ENCODE data around the gene MAP1LC3B2. TPM values are rescaled to one million over a fixed set of nuclear protein-coding genes. Genes with fewer than 3 reads are reported as not detected.

MAP1LC3B2 gene
- total RNA-seq (0.71 TPM), polyA plus RNA-seq (ENCODE audit: insufficient read depth in 1 of 8, insufficient read length in 8 of 8, low replicate concordance in 1 of 8) (1 to 10 TPM; 4.0 to 9.2 (median 5.4) TPM)
- long read RNA-seq, donor 1: 0 reads
- long read RNA-seq, donor 2: 0 reads
- long read RNA-seq, donor 3: 0 reads
- long read RNA-seq, donor 4: 0 reads
- long read RNA-seq, donor 5: 0 reads
- long read RNA-seq, donor 6: 0 reads
- long read RNA-seq, donor 7: 0 reads
- long read RNA-seq, donor 8: 0 reads
- long read RNA-seq, donor 9: 0 reads
- long read RNA-seq, donor 10: 0 reads
- long read RNA-seq, donor 11: 0 reads

- no peaks in the 10 kb centered on the region for H3K27me3 ChIP-seq (ENCODE audit: control insufficient read depth, insufficient read depth, low read length)
- H3K4me3 ChIP-seq (ENCODE audit: low read length): no peak within 1 kb of the TSS
- peaks cover 28% of the 10 kb centered on the region for H3K4me1 ChIP-seq (ENCODE audit: control insufficient read depth, insufficient read depth, low read length)
- DNase-seq: peak; percentile 92
- peaks cover 6% of the 10 kb centered on the region for H3K9me3 ChIP-seq (replicated peaks; ENCODE audit: control insufficient read depth, low read depth, low read length)
- peak within 1 kb of the TSS; percentile 90 for H3K27ac ChIP-seq (ENCODE audit: low read length)
- no peaks in the 10 kb centered on the region for H3K36me3 ChIP-seq (ENCODE audit: control insufficient read depth, insufficient read depth, low read length)
- 35% methylated on average over 9 of the region's 19 CpGs for WGBS (ENCODE audit: insufficient coverage)
Observed at GRCh38 chr12:116559162-116559935, at the start of gene MAP1LC3B2. Gene MAP1LC3B2, plus strand, starts transcription at chr12:116559381. Its CDS starts 16,562 bp downstream, at chr12:116575943.

DNA sequence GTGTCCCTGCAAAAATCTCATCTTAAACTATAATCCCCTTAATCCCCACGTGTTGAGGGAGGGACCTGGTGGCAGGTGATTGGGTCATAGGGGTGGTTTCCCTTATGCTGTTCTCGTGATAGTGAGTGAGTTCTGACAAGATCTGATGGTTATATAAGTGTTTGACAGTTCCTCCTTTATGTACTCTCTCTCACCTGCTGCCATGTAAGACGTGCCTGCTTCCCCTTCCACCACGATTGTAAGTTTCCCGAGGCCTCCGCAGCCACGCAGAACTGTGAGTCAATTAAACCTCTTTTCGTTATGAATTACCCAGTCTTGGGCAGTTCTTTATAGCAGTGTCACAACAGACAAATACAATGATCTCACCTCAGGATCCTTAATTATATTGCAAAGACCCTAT lies 45.2 kb upstream of the MAP1LC3B2 start:
- no peaks in the 10 kb centered on the region for H3K9me3 ChIP-seq (replicated peaks; ENCODE audit: control insufficient read depth, low read depth, low read length)

GRCh38 chr12:116515684-116516083 lies 43.5 kb upstream of the MAP1LC3B2 start:
- no peak overlapping the region for H3K4me3 ChIP-seq (ENCODE audit: low read length)
- no peaks in the 10 kb centered on the region for H3K36me3 ChIP-seq (ENCODE audit: control insufficient read depth, insufficient read depth, low read length)
- peaks cover 2% of the 10 kb centered on the region for H3K4me1 ChIP-seq (ENCODE audit: control insufficient read depth, insufficient read depth, low read length)
- peak; percentile 68 for DNase-seq
- WGBS (ENCODE audit: insufficient coverage): 59% methylated on average over 2 of the region's 4 CpGs
- no peak overlapping the region for H3K27ac ChIP-seq (ENCODE audit: low read length)
- H3K27me3 ChIP-seq (ENCODE audit: control insufficient read depth, insufficient read depth, low read length): no peaks in the 10 kb centered on the region
- no peaks in the 10 kb centered on the region for H3K9me3 ChIP-seq (replicated peaks; ENCODE audit: control insufficient read depth, low read depth, low read length)

More for the DNA sequence above, 45.2 kb upstream of the MAP1LC3B2 start:
- WGBS (ENCODE audit: insufficient coverage): 79% methylated on average over 5 of the region's 8 CpGs
- Histone ChIP-seq H3K27me3 (ENCODE audit: control insufficient read depth, insufficient read depth, low read length) (no peaks in the 10 kb centered on the region), H3K36me3 (ENCODE audit: control insufficient read depth, insufficient read depth, low read length) (no peaks in the 10 kb centered on the region), H3K4me1 (ENCODE audit: control insufficient read depth, insufficient read depth, low read length) (peaks cover 3% of the 10 kb centered on the region), H3K4me3 (ENCODE audit: low read length) (no peak overlapping the region), H3K27ac (ENCODE audit: low read length) (no peak overlapping the region)
- DNase-seq: no peak

DNA sequence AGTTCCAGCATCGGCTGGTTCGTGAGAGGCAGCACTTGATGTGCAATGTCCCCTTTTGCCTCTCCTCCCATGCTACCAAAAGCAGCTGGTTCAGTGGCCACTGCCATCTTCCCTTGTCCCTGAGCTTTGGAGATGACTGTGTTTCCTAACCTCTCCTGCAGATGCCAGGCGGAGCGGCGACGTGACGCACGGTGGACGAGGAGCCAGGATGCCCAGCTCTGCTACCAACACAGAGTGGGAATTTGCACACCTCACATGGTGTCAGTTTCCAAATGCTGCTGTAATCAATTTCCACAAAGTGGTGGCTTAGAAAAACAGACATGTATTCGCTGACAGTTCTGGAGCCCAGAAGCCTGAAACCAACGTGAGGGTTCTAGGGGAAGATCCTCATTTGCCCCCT lies 42.5 kb upstream of the MAP1LC3B2 start:
- DNase-seq: no peak
- no peaks in the 10 kb centered on the region for H3K36me3 ChIP-seq (ENCODE audit: control insufficient read depth, insufficient read depth, low read length)
- no peaks in the 10 kb centered on the region for H3K9me3 ChIP-seq (replicated peaks; ENCODE audit: control insufficient read depth, low read depth, low read length)
- H3K27me3 ChIP-seq (ENCODE audit: control insufficient read depth, insufficient read depth, low read length): peaks cover 2% of the 10 kb centered on the region
- 93% methylated on average over 11 of the region's 11 CpGs for WGBS (ENCODE audit: insufficient coverage)
- peaks cover 7% of the 10 kb centered on the region for H3K4me1 ChIP-seq (ENCODE audit: control insufficient read depth, insufficient read depth, low read length)
- H3K4me3 ChIP-seq (ENCODE audit: low read length): no peak overlapping the region
- H3K27ac ChIP-seq (ENCODE audit: low read length): no peak overlapping the region

DNA sequence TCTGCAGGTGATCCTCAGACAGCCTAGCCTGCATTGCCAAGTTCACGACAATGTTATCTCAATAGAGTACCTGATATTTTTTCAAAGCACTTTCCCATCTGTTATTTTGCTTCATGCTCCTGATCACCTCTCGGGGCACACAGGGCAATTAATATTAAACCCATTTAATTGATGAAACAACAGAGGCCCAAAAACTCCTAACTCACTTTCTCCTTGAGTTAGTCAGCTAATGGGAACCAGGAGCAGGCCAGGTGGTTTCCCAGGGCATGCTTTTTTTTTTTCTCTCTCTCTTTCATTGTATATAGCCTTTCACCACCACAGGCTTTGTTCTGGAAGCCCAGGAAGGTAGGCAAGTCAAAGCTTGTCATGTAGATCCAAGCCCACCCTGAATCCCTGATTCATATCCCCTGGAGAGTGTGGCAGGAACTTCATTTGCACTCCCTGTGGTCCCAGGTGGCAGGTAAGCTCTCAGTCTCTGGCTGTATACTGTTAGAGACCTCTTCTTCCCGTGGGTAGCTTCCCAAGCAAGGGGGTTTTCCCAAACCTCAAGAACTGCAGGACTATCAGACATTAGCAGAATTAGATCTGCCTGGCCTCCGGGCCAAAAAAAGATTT lies 41.6 kb upstream of the MAP1LC3B2 start:
- H3K36me3 ChIP-seq (ENCODE audit: control insufficient read depth, insufficient read depth, low read length): no peaks in the 10 kb centered on the region
- H3K27ac ChIP-seq (ENCODE audit: low read length): no peak overlapping the region
- WGBS (ENCODE audit: insufficient coverage): 63% methylated on average over 4 of the region's 4 CpGs
- H3K4me1 ChIP-seq (ENCODE audit: control insufficient read depth, insufficient read depth, low read length): peaks cover 7% of the 10 kb centered on the region
- H3K9me3 ChIP-seq (replicated peaks; ENCODE audit: control insufficient read depth, low read depth, low read length): no peaks in the 10 kb centered on the region
- no peak overlapping the region for H3K4me3 ChIP-seq (ENCODE audit: low read length)
- no peak for DNase-seq
- peaks cover 2% of the 10 kb centered on the region for H3K27me3 ChIP-seq (ENCODE audit: control insufficient read depth, insufficient read depth, low read length)

- WGBS (ENCODE audit: insufficient coverage): 76% methylated on average over 8 of the region's 9 CpGs
- Histone ChIP-seq H3K27ac (ENCODE audit: low read length) (no peak overlapping the region), H3K36me3 (ENCODE audit: control insufficient read depth, insufficient read depth, low read length) (no peaks in the 10 kb centered on the region), H3K27me3 (ENCODE audit: control insufficient read depth, insufficient read depth, low read length) (peaks cover 2% of the 10 kb centered on the region), H3K4me3 (ENCODE audit: low read length) (no peak overlapping the region), H3K9me3 (replicated peaks; ENCODE audit: control insufficient read depth, low read depth, low read length) (no peaks in the 10 kb centered on the region), H3K4me1 (ENCODE audit: control insufficient read depth, insufficient read depth, low read length) (peaks cover 12% of the 10 kb centered on the region)
- DNase-seq: no peak
Observed at GRCh38 chr12:116520225-116520760, 38.9 kb upstream of the MAP1LC3B2 start.

DNA sequence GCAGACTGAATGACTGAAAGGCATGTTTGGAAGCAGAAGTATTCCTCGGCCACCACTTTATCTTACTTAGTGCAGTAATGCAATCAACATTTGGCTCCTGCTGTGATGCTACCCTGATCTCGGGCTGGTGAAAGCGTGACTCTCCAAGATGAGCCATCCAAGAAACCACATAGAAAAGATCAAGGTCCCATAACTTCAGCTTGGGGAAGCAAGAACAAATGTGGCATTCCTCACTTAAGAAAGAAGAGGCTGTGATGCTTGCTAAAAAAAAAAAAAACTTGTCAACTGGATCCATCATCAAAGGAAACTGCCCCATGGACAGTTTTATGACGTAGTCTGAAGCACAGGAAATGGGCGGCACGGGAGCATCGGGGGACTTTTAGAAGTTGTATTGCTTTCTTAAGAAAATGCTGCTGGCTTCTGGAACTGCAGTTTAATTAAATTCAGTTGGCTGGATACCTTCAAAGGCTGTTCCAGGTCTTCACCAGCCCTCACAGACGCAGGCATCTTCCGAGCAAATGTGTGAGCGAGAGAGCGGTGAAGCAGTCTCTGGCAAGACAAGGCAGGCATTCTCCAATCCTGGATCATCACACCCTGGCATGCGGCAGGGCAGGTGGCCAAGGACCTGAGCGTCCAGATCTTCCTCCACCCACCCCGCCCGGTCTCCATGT lies 38.2 kb upstream of the MAP1LC3B2 start:
- H3K27me3 ChIP-seq (ENCODE audit: control insufficient read depth, insufficient read depth, low read length): peaks cover 2% of the 10 kb centered on the region
- 30% methylated on average over 9 of the region's 15 CpGs for WGBS (ENCODE audit: insufficient coverage)
- no peak overlapping the region for H3K4me3 ChIP-seq (ENCODE audit: low read length)
- H3K9me3 ChIP-seq (replicated peaks; ENCODE audit: control insufficient read depth, low read depth, low read length): no peaks in the 10 kb centered on the region
- peaks cover 15% of the 10 kb centered on the region for H3K4me1 ChIP-seq (ENCODE audit: control insufficient read depth, insufficient read depth, low read length)
- no peaks in the 10 kb centered on the region for H3K36me3 ChIP-seq (ENCODE audit: control insufficient read depth, insufficient read depth, low read length)
- DNase-seq: no peak
- H3K27ac ChIP-seq (ENCODE audit: low read length): no peak overlapping the region

GRCh38 chr12:116524311-116524710 lies 34.9 kb upstream of the MAP1LC3B2 start:
- no peak overlapping the region for H3K4me3 ChIP-seq (ENCODE audit: low read length)
- no peaks in the 10 kb centered on the region for H3K9me3 ChIP-seq (replicated peaks; ENCODE audit: control insufficient read depth, low read depth, low read length)
- DNase-seq: no peak
- no peaks in the 10 kb centered on the region for H3K36me3 ChIP-seq (ENCODE audit: control insufficient read depth, insufficient read depth, low read length)
- peaks cover 19% of the 10 kb centered on the region for H3K4me1 ChIP-seq (ENCODE audit: control insufficient read depth, insufficient read depth, low read length)
- H3K27ac ChIP-seq (ENCODE audit: low read length): no peak overlapping the region
- H3K27me3 ChIP-seq (ENCODE audit: control insufficient read depth, insufficient read depth, low read length): peaks cover 2% of the 10 kb centered on the region
- WGBS (ENCODE audit: insufficient coverage): 79% methylated on average over 10 of the region's 10 CpGs

GRCh38 chr12:116524964-116525379 lies 34.2 kb upstream of the MAP1LC3B2 start:
- Histone ChIP-seq H3K4me1 (ENCODE audit: control insufficient read depth, insufficient read depth, low read length) (peaks cover 19% of the 10 kb centered on the region), H3K36me3 (ENCODE audit: control insufficient read depth, insufficient read depth, low read length) (no peaks in the 10 kb centered on the region), H3K27me3 (ENCODE audit: control insufficient read depth, insufficient read depth, low read length) (peaks cover 2% of the 10 kb centered on the region), H3K9me3 (replicated peaks; ENCODE audit: control insufficient read depth, low read depth, low read length) (no peaks in the 10 kb centered on the region), H3K27ac (ENCODE audit: low read length) (no peak overlapping the region), H3K4me3 (ENCODE audit: low read length) (no peak overlapping the region)
- peak; percentile 64 for DNase-seq
- WGBS (ENCODE audit: insufficient coverage): 36% methylated on average over 4 of the region's 4 CpGs

Data from muscle of leg (tissue), 16 donors.